SK-N-SH (cell line): Measurements from ENCODE around the gene GLRB. TPM values are rescaled to one million over a fixed set of nuclear protein-coding genes. Genes with fewer than 3 reads are reported as not detected.

ENCODE experiments used
- CTCF ChIA-PET: fragments of 300-600, 350-600 bp; formaldehyde crosslinking; extraction: SDS; loops from one replicate; lab custom pipeline; 2021; lab: Yijun Ruan, JAX
- POLR2A ChIA-PET: fragments of 350-600 bp; sonication (Branson Sonifier 250); formaldehyde crosslinking; extraction: SDS; loops from one replicate; lab custom pipeline; 2020; ENCODE audit warnings: antibody characterized with exemption, inconsistent platforms; lab: Yijun Ruan, JAX
- DNase-seq: peaks from one replicate; pipeline ENCODE4 v3.0.0; 2012
- H2AFZ ChIP-seq: fragments of 200-600 bp; sonication (generic); 2 replicates; pipeline ENCODE4 v1.8.1; 2016; ENCODE audit warnings: antibody characterized with exemption, mild to moderate bottlenecking, low read depth
- H3F3A ChIP-seq: fragments of 200-600 bp; sonication (generic); replicated peaks from 2 replicates; pipeline ENCODE3; 2016; ENCODE audit warnings: antibody characterized with exemption, mild to moderate bottlenecking; ENCODE audit not compliant: insufficient read depth
- H3K27ac ChIP-seq, 2 experiments: fragments of 200-500 bp in 1 of 2; fragments of 200-600 bp in 1 of 2; sonication (Bioruptor generic) in 1 of 2; sonication (generic), shearing (Covaris generic) in 1 of 2; 2 replicates each; pipeline versions ENCODE4 v1.5.1 to v1.6.1; 2014 to 2016; ENCODE audit warnings: low read depth in 2 of 2, inconsistent platforms in 1 of 2, low read length in 1 of 2, mild to moderate bottlenecking in 1 of 2, mixed read lengths in 1 of 2
- H3K27me3 ChIP-seq: fragments of 200-600 bp; sonication (generic), shearing (Covaris generic); 2 replicates; pipeline ENCODE4 v1.6.1; 2016; ENCODE audit warnings: mixed run types; ENCODE audit not compliant: insufficient read depth
- H3K36me3 ChIP-seq, 2 experiments: fragments of 200-500 bp in 1 of 2; fragments of 200-600 bp in 1 of 2; sonication (Bioruptor generic) in 1 of 2; sonication (generic) in 1 of 2; replicated peaks in 1 of 2; 2 replicates each; pipeline versions ENCODE3 to v1.5.1; 2014 to 2016; ENCODE audit warnings: low read length in 1 of 2, mild to moderate bottlenecking in 1 of 2; ENCODE audit not compliant: insufficient read depth in 2 of 2, control insufficient read depth in 1 of 2
- H3K4me1 ChIP-seq, 2 experiments: fragments of 200-500 bp in 1 of 2; fragments of 200-600 bp in 1 of 2; sonication (Bioruptor generic) in 1 of 2; sonication (generic), shearing (Covaris generic) in 1 of 2; 2 replicates each; pipeline versions ENCODE4 v1.5.1 to v1.6.1; 2014 to 2016; ENCODE audit warnings: low read depth in 1 of 2, low read length in 1 of 2, mixed run types in 1 of 2; ENCODE audit not compliant: insufficient read depth in 2 of 2, control insufficient read depth in 1 of 2
- H3K4me2 ChIP-seq: fragments of 200-600 bp; sonication (generic), shearing (Covaris generic); 2 replicates; pipeline ENCODE4 v1.6.1; 2017; ENCODE audit warnings: mixed run types
- H3K4me3 ChIP-seq, 2 experiments: fragments of 200-500 bp in 1 of 2; fragments of 200-600 bp in 1 of 2; sonication (Bioruptor generic) in 1 of 2; sonication (generic), shearing (Covaris generic) in 1 of 2; 2 replicates each; pipeline versions ENCODE4 v1.5.1 to v1.8.1; 2014 to 2016; ENCODE audit warnings: low read depth in 2 of 2, inconsistent platforms in 1 of 2, low read length in 1 of 2, mild to moderate bottlenecking in 1 of 2, mixed read lengths in 1 of 2, moderate library complexity in 1 of 2
- H3K79me2 ChIP-seq: fragments of 200-600 bp; sonication (generic); 2 replicates; pipeline ENCODE4 v1.8.1; 2017; ENCODE audit warnings: mild to moderate bottlenecking; ENCODE audit not compliant: insufficient read depth
- H3K9ac ChIP-seq: fragments of 200-600 bp; sonication (generic); 2 replicates; pipeline ENCODE4 v1.6.1; 2017; ENCODE audit warnings: mixed run types
- H3K9me2 ChIP-seq: fragments of 200-600 bp; sonication (generic); 2 replicates; pipeline ENCODE4 v1.6.1; 2017; ENCODE audit warnings: mixed run types
- H3K9me3 ChIP-seq: fragments of 200-600 bp; sonication (generic); 2 replicates; pipeline ENCODE4 v1.6.1; 2017; ENCODE audit warnings: mixed run types, mild to moderate bottlenecking, moderate library complexity
- H4K20me1 ChIP-seq: fragments of 200-600 bp; sonication (generic); 2 replicates; pipeline ENCODE4 v1.6.1; 2017; ENCODE audit warnings: mild to moderate bottlenecking, mixed run types; ENCODE audit not compliant: insufficient read depth
- CHD2 ChIP-seq: fragments of 150-350 bp; IDR thresholded peaks from 2 replicates; pipeline ENCODE4 v1.6.1; 2018; ENCODE audit warnings: low read length; ENCODE audit not compliant: partially characterized antibody
- ELF1 ChIP-seq: IDR thresholded peaks from 2 replicates; pipeline ENCODE4 v1.4.0; 2012
- FOSL2 ChIP-seq: IDR thresholded peaks from 2 replicates; pipeline ENCODE4 v1.4.0; 2012; ENCODE audit warnings: low read depth, mild to moderate bottlenecking, moderate library complexity, borderline replicate concordance
- FOXJ3 ChIP-seq: sonication (generic); formaldehyde crosslinking; IDR thresholded peaks from 2 replicates; pipeline ENCODE4 v1.5.1; 2020; ENCODE audit warnings: mild to moderate bottlenecking, missing genetic modification reagents
- GABPA ChIP-seq: IDR thresholded peaks from 2 replicates; pipeline ENCODE4 v1.4.0; 2012; ENCODE audit warnings: low read depth, mild to moderate bottlenecking
- GATA2 ChIP-seq: sonication (generic); formaldehyde crosslinking; IDR thresholded peaks from 2 replicates; pipeline ENCODE4 v1.5.0; 2020; ENCODE audit warnings: mild to moderate bottlenecking, missing genetic modification reagents
- IRF3 ChIP-seq: fragments of 150-350 bp; IDR thresholded peaks from 2 replicates; pipeline ENCODE4 v1.6.1; 2016; ENCODE audit warnings: mild to moderate bottlenecking, low read depth, low read length
- JUND ChIP-seq: IDR thresholded peaks from 2 replicates; pipeline ENCODE4 v1.4.0; 2012
- MEF2A ChIP-seq: IDR thresholded peaks from 2 replicates; pipeline ENCODE4 v1.4.0; 2012; ENCODE audit warnings: low read depth, borderline replicate concordance
- NFIC ChIP-seq: IDR thresholded peaks from 2 replicates; pipeline ENCODE4 v1.4.0; 2012; ENCODE audit warnings: borderline replicate concordance
- POLR2AphosphoS5 ChIP-seq: IDR thresholded peaks from 2 replicates; pipeline ENCODE4 v1.6.1; 2012; ENCODE audit warnings: low read depth, low read length
- RCOR1 ChIP-seq: fragments of 150-350 bp; IDR thresholded peaks from 2 replicates; pipeline ENCODE4 v1.6.1; 2017; ENCODE audit warnings: antibody characterized with exemption, low read length
- REST ChIP-seq: IDR thresholded peaks from 2 replicates; pipeline ENCODE4 v1.6.1; 2012; ENCODE audit warnings: mild to moderate bottlenecking, low read depth, low read length, moderate library complexity
- RFX5 ChIP-seq: IDR thresholded peaks from 2 replicates; pipeline ENCODE4 v1.6.1; 2012; ENCODE audit warnings: mild to moderate bottlenecking, improper control_type of control experiment, low read length
- RXRA ChIP-seq: IDR thresholded peaks from 2 replicates; pipeline ENCODE4 v1.4.0; 2012; ENCODE audit warnings: low read depth, mild to moderate bottlenecking, borderline replicate concordance
- SIN3A ChIP-seq: IDR thresholded peaks from 2 replicates; pipeline ENCODE4 v1.6.1; 2012; ENCODE audit warnings: low read depth, mild to moderate bottlenecking, low read length, moderate library complexity, borderline replicate concordance
- TAF1 ChIP-seq: IDR thresholded peaks from 2 replicates; pipeline ENCODE4 v1.6.1; 2012; ENCODE audit warnings: low read depth, mild to moderate bottlenecking, low read length, moderate library complexity, borderline replicate concordance
- TCF12 ChIP-seq: IDR thresholded peaks from 2 replicates; pipeline ENCODE4 v1.4.0; 2012
- YY1 ChIP-seq: IDR thresholded peaks from 2 replicates; pipeline ENCODE4 v1.4.0; 2012; ENCODE audit warnings: low read depth, mild to moderate bottlenecking
- WGBS: methylation state at CpG from one replicate; pipeline ENCODE4 v1.1.6; 2017; ENCODE audit warnings: low lambda C conversion rate; 5-methylcytosine and 5-hydroxymethylcytosine counted together
- polyA plus RNA-seq, 3 experiments: library from polyadenylated mRNA; depleted of rRNA; stranded (reverse); fragments of >200 nt; gene quantifications; 2 replicates each; pipeline ENCODE4 v1.2.3, GENCODE V29; 2012
- TF ChIP-seq, protein P1 (sequence below): IDR thresholded peaks from 2 replicates; pipeline ENCODE4; 2012
- TF ChIP-seq, protein P2 (sequence below): IDR thresholded peaks from 2 replicates; pipeline ENCODE4 v1.4.0; 2012; ENCODE audit warnings: low read depth
- TF ChIP-seq, protein P3 (sequence below): IDR thresholded peaks from 2 replicates; pipeline ENCODE4 v1.4.0; 2012; ENCODE audit warnings: low read depth, borderline replicate concordance

The GLRB gene
- polyA plus RNA-seq, 1 of the 3 experiments (the other 2 are of a cell fraction): 7.6 TPM

DNA sequence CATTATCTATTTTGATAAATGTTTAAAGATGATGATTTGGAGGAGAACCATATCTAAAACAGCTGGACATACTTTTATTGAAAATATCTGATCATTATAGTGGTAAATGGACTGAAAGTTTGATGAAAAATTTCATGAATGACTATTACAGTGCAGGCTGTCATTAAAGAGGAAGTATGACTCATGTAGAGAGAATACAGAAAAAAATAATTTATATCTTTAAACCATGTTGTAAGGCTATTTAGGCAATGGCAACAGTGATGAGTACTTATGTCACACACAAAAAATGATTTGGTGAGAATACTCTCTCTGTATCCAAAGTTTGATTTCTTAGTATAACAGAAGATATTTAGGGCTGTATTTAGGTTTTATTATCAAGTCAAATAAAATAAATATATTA is 3.9 kb upstream of the GLRB start (continued):
- TF ChIP-seq RXRA (no peak), RCOR1 (no peak), ELF1 (no peak), MEF2A (0 out of 2 replicates have a peak, but pooled peaks have one; percentile 19), JUND (peak; percentile 79), NFIC (peak; percentile 32; the same call in 1 of the 2 replicates), YY1 (no peak), FOSL2 (peak; percentile 75; the same call in 1 of the 2 replicates)
- TF ChIP-seq, protein P1, sequence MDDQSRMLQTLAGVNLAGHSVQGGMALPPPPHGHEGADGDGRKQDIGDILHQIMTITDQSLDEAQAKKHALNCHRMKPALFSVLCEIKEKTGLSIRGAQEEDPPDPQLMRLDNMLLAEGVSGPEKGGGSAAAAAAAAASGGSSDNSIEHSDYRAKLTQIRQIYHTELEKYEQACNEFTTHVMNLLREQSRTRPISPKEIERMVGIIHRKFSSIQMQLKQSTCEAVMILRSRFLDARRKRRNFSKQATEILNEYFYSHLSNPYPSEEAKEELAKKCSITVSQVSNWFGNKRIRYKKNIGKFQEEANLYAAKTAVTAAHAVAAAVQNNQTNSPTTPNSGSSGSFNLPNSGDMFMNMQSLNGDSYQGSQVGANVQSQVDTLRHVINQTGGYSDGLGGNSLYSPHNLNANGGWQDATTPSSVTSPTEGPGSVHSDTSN: peak; percentile 69

- no peaks in the 10 kb centered on the region for H3K79me2 ChIP-seq
- POLR2A ChIA-PET: no interaction called here
- 97% methylated on average over 2 of the region's 2 CpGs for WGBS
- H3K4me1 ChIP-seq: peaks cover 0 to 20% of the 10 kb centered on the region in 2 experiments; a peak in 3 of 4 replicates
- H4K20me1 ChIP-seq: no peaks in the 10 kb centered on the region
- TF ChIP-seq FOSL2: no peak
- TF ChIP-seq, protein P2, sequence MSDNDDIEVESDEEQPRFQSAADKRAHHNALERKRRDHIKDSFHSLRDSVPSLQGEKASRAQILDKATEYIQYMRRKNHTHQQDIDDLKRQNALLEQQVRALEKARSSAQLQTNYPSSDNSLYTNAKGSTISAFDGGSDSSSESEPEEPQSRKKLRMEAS: no peak
- no peak for TF ChIP-seq CHD2
- no peak for TF ChIP-seq GABPA
- TF ChIP-seq TCF12: no peak
- no peak for TF ChIP-seq MEF2A
- no peak for TF ChIP-seq TAF1
- no peak for TF ChIP-seq SIN3A
- no peak for TF ChIP-seq RFX5
- no peak for TF ChIP-seq FOXJ3 (CRISPR knock-in tag)
- no peak for TF ChIP-seq YY1
- TF ChIP-seq, protein P3, sequence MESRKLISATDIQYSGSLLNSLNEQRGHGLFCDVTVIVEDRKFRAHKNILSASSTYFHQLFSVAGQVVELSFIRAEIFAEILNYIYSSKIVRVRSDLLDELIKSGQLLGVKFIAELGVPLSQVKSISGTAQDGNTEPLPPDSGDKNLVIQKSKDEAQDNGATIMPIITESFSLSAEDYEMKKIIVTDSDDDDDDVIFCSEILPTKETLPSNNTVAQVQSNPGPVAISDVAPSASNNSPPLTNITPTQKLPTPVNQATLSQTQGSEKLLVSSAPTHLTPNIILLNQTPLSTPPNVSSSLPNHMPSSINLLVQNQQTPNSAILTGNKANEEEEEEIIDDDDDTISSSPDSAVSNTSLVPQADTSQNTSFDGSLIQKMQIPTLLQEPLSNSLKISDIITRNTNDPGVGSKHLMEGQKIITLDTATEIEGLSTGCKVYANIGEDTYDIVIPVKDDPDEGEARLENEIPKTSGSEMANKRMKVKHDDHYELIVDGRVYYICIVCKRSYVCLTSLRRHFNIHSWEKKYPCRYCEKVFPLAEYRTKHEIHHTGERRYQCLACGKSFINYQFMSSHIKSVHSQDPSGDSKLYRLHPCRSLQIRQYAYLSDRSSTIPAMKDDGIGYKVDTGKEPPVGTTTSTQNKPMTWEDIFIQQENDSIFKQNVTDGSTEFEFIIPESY: no peak
- TF ChIP-seq REST: no peak
- no peak for TF ChIP-seq RXRA
- TF ChIP-seq IRF3: no peak
- no peak for TF ChIP-seq POLR2AphosphoS5
- TF ChIP-seq GATA2 (CRISPR knock-in tag): no peak
- peak overlapping the region; percentile 75 to 92 for H3K4me3 ChIP-seq
- CTCF ChIA-PET: interaction anchor here (0.6 to 1.1 kb wide), 6 partner anchors 11 to 1102 kb away, joined by 3 to 4 read pairs (median 3); no protein-coding TSS in a partner anchor
- H3K4me2 ChIP-seq: peak overlapping the region; percentile 81; the same call in 1 of the 2 replicates
- no peaks in the 10 kb centered on the region for H3K9me3 ChIP-seq
- H3K9me2 ChIP-seq: no peaks in the 10 kb centered on the region
- peaks cover 19% of the 10 kb centered on the region for H3F3A ChIP-seq
- H3K36me3 ChIP-seq: no peaks in the 10 kb centered on the region
- no peak overlapping the region for H3K27ac ChIP-seq
- peak overlapping the region; percentile 96 for H2AFZ ChIP-seq
- H3K27me3 ChIP-seq: no peaks in the 10 kb centered on the region
- DNase-seq: no peak
- H3K9ac ChIP-seq: no peak overlapping the region
These were observed 549 bp upstream of the GLRB start for GRCh38 chr4:157075401-157075800.
